RWPE1 (cell line): ENCODE measurements around the gene MTFP1.

Experiments
- CTCF ChIA-PET: fragments of 350-600 bp; sonication (Branson Sonifier 250); formaldehyde crosslinking; extraction: SDS; loops from one replicate; lab custom pipeline; 2021; lab: Yijun Ruan, JAX
- POLR2A ChIA-PET: fragments of 400-600 bp; formaldehyde crosslinking; extraction: SDS; loops from one replicate; lab custom pipeline; 2020; ENCODE audit warnings: antibody characterized with exemption; ENCODE audit not compliant: low non-redundant PET; lab: Yijun Ruan, JAX
- DNase-seq: peaks from one replicate; pipeline ENCODE4 v3.0.0; 2012; ENCODE audit warnings: low spot score
- H3K27ac ChIP-seq: fragments of 450-650 bp; 2 replicates; pipeline ENCODE4 v1.5.1; 2017
- CTCF ChIP-seq: fragments of 450-650 bp; conservative IDR thresholded peaks from 2 replicates; pipeline ENCODE4 v1.5.1; 2017; ENCODE audit warnings: low read depth, mild to moderate bottlenecking

Gene MTFP1

GRCh38 chr22:30430933-30431332 is 5.4 kb downstream of the MTFP1 start:
- H3K27ac ChIP-seq = no peak overlapping the region
- no peak for TF ChIP-seq CTCF
- CTCF ChIA-PET = interaction anchor here (0.6 to 1.0 kb wide), 2 partner anchors 40 to 171 kb away, joined by 3 read pairs; no protein-coding TSS in a partner anchor
- DNase-seq = no peak
- POLR2A ChIA-PET = no interaction called here

GRCh38 chr22:30432096-30432495 is 6.5 kb downstream of the MTFP1 start:
- DNase-seq = no peak
- H3K27ac ChIP-seq = no peak overlapping the region
- TF ChIP-seq CTCF = no peak
- ChIA-PET POLR2A (no interaction called here), CTCF (no interaction called here)

GRCh38 chr22:30432520-30432919 is 7.0 kb downstream of the MTFP1 start:
- ChIA-PET POLR2A (no interaction called here), CTCF (no interaction called here)
- no peak for DNase-seq
- no peak overlapping the region for H3K27ac ChIP-seq
- no peak for TF ChIP-seq CTCF

GRCh38 chr22:30433227-30433626 is 7.7 kb downstream of the MTFP1 start:
- POLR2A ChIA-PET = no interaction called here
- CTCF ChIA-PET = no interaction called here

GRCh38 chr22:30433773-30434172 is 8.2 kb downstream of the MTFP1 start:
- CTCF ChIA-PET = no interaction called here
- no peak for DNase-seq
- no peak overlapping the region for H3K27ac ChIP-seq
- POLR2A ChIA-PET = no interaction called here
- TF ChIP-seq CTCF = no peak

More at GRCh38 chr22:30433227-30433626, 7.7 kb downstream of the MTFP1 start:
- no peak for TF ChIP-seq CTCF
- DNase-seq = no peak
- no peak overlapping the region for H3K27ac ChIP-seq

GRCh38 chr22:30434843-30435242 is 9.3 kb downstream of the MTFP1 start:
- TF ChIP-seq CTCF = no peak
- DNase-seq = no peak
- no peak overlapping the region for H3K27ac ChIP-seq
- ChIA-PET POLR2A (no interaction called here), CTCF (no interaction called here)
